Astrocyte of the cerebellum (primary cell): ENCODE results near the gene EMCN.

Source experiments
- DNase-seq: peaks from one replicate; pipeline ENCODE4 v3.0.0-alpha.2; 2011; ENCODE audit warnings: low read depth
- H3K4me3 ChIP-seq: 2 replicates; pipeline ENCODE4 v1.5.1; 2011; ENCODE audit warnings: mild to moderate bottlenecking, low read depth, low read length, moderate library complexity
- CTCF ChIP-seq: IDR thresholded peaks from 2 replicates; pipeline ENCODE4 v1.5.1; 2012; ENCODE audit warnings: low read length, low read depth, moderate library complexity, mild to moderate bottlenecking; ENCODE audit errors: missing control alignments
- in situ Hi-C: cut with HindIII; loops from 2 replicates; pipeline ENCODE4 v1.10.0; 2017; ENCODE audit warnings: low sequenced_read_pairs

The EMCN gene

GRCh38 chr4:100483796-100484195 is 34.0 kb downstream of the EMCN start:
- no peak for DNase-seq
- no peak for TF ChIP-seq CTCF
- no peak overlapping the region for H3K4me3 ChIP-seq
- in situ Hi-C loops = no loop called here

GRCh38 chr4:100479971-100480370 is 37.9 kb downstream of the EMCN start:
- no peak for DNase-seq
- H3K4me3 ChIP-seq = no peak overlapping the region
- no peak for TF ChIP-seq CTCF
- in situ Hi-C loops = no loop called here

- DNase-seq = no peak
- no peak for TF ChIP-seq CTCF
- no peak overlapping the region for H3K4me3 ChIP-seq
- in situ Hi-C loops = no loop called here
These were observed 48.3 kb downstream of the EMCN start for GRCh38 chr4:100469555-100469954.

- TF ChIP-seq CTCF = no peak
- DNase-seq = no peak
- in situ Hi-C loops = no loop called here
- H3K4me3 ChIP-seq = no peak overlapping the region
These were observed 51.3 kb downstream of the EMCN start for GRCh38 chr4:100466501-100466900.

GRCh38 chr4:100461807-100462605 is 55.8 kb downstream of the EMCN start:
- in situ Hi-C loops = no loop called here
- TF ChIP-seq CTCF = no peak
- peak; percentile 6 for DNase-seq
- no peak overlapping the region for H3K4me3 ChIP-seq

- in situ Hi-C loops = no loop called here
- no peak for DNase-seq
- TF ChIP-seq CTCF = no peak
- no peak overlapping the region for H3K4me3 ChIP-seq
These were observed 67.4 kb downstream of the EMCN start for GRCh38 chr4:100450449-100450848.
